ENCODE data around the gene LYPD1.

The LYPD1 gene

GRCh38 chr2:132623096-132623839 lies 46.7 kb downstream of the LYPD1 start:
- peak in 1 of 2 donors; percentile 47 for DNase-seq
- no peaks in the 10 kb centered on the region for H3K36me3 ChIP-seq
- no peaks in the 10 kb centered on the region for H3K4me1 ChIP-seq
- H3K9me3 ChIP-seq: no peaks in the 10 kb centered on the region
- intact Hi-C loops (cut with DNase I; ENCODE audit: low total_unique reads): no loop called here
- no peak overlapping the region for H3K4me3 ChIP-seq
- no peaks in the 10 kb centered on the region for H3K27me3 ChIP-seq
- TF ChIP-seq CTCF (IDR thresholded peaks at IDR 0.05): no peak
- H3K27ac ChIP-seq: no peak overlapping the region

- TF ChIP-seq CTCF (IDR thresholded peaks at IDR 0.05): no peak
- H3K27me3 ChIP-seq: no peaks in the 10 kb centered on the region
- H3K9me3 ChIP-seq: no peaks in the 10 kb centered on the region
- H3K27ac ChIP-seq: no peak overlapping the region
- intact Hi-C loops (cut with DNase I; ENCODE audit: low total_unique reads): no loop called here
- H3K4me1 ChIP-seq: no peaks in the 10 kb centered on the region
- no peaks in the 10 kb centered on the region for H3K36me3 ChIP-seq
- H3K4me3 ChIP-seq: no peak overlapping the region
- DNase-seq: no peak
Observed at GRCh38 chr2:132621131-132621875, 48.7 kb downstream of the LYPD1 start.

- H3K4me1 ChIP-seq: no peaks in the 10 kb centered on the region
Observed at GRCh38 chr2:132620115-132620514, 49.9 kb downstream of the LYPD1 start.

GRCh38 chr2:132618734-132619133 lies 51.3 kb downstream of the LYPD1 start:
- intact Hi-C loops (cut with DNase I; ENCODE audit: low total_unique reads): no loop called here
- TF ChIP-seq CTCF (IDR thresholded peaks at IDR 0.05): no peak
- H3K4me1 ChIP-seq: no peaks in the 10 kb centered on the region

More at GRCh38 chr2:132620115-132620514, 49.9 kb downstream of the LYPD1 start:
- H3K4me3 ChIP-seq: no peak overlapping the region
- no peak for TF ChIP-seq CTCF (IDR thresholded peaks at IDR 0.05)
- no peak for DNase-seq
- no peaks in the 10 kb centered on the region for H3K9me3 ChIP-seq
- no peaks in the 10 kb centered on the region for H3K27me3 ChIP-seq
- intact Hi-C loops (cut with DNase I; ENCODE audit: low total_unique reads): no loop called here
- H3K36me3 ChIP-seq: no peaks in the 10 kb centered on the region
- H3K27ac ChIP-seq: no peak overlapping the region

GRCh38 chr2:132617989-132618388 lies 52.0 kb downstream of the LYPD1 start:
- Histone ChIP-seq H3K4me3 (no peak overlapping the region), H3K9me3 (no peaks in the 10 kb centered on the region), H3K27me3 (no peaks in the 10 kb centered on the region), H3K36me3 (no peaks in the 10 kb centered on the region), H3K27ac (no peak overlapping the region), H3K4me1 (no peaks in the 10 kb centered on the region)
- no peak for TF ChIP-seq CTCF (IDR thresholded peaks at IDR 0.05)
- intact Hi-C loops (cut with DNase I; ENCODE audit: low total_unique reads): no loop called here
- DNase-seq: no peak

More at GRCh38 chr2:132618734-132619133, 51.3 kb downstream of the LYPD1 start:
- no peak for DNase-seq
- Histone ChIP-seq H3K27ac (no peak overlapping the region), H3K9me3 (no peaks in the 10 kb centered on the region), H3K36me3 (no peaks in the 10 kb centered on the region), H3K27me3 (no peaks in the 10 kb centered on the region), H3K4me3 (no peak overlapping the region)

Measured in tibial artery (tissue), 4 donors.